OCI-LY7 (cell line): ENCODE results near the gene SERPINA5.

Experiments
- EZH2phosphoT487 ChIP-seq: fragments of 200-600 bp; sonication (generic); IDR thresholded peaks from 2 replicates; pipeline ENCODE4 v1.6.1; 2018; ENCODE audit warnings: low read depth, borderline replicate concordance, mild to moderate bottlenecking, mixed run types, antibody characterized with exemption, low read length, moderate library complexity, mixed read lengths
- TF ChIP-seq, protein P1 (sequence below): fragments of 200-600 bp; sonication (generic); conservative IDR thresholded peaks from 2 replicates; pipeline ENCODE4 v1.5.1; 2014; ENCODE audit warnings: mild to moderate bottlenecking, antibody characterized with exemption, low read length, moderate library complexity, mixed read lengths

DNA sequence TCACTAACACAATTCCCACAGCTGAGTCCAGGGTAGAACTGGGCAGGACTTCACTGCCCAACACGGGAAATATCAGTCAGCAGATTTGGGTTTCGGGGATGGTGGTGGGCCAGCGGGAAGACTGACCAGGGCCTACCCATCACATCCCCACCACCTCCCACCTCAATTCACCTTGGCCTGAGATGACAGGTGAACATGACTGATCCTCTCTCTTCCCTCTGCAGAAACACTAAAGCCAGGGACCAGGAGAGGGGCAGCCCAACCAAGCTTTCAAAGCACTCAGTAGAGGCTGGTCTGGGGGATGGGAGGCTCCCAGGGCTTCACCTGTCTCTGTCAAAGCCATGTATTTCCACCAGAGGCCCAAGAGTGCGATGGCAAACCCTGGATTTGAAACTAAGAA, 2.3 kb downstream of the SERPINA5 start:
- TF ChIP-seq, protein P1, sequence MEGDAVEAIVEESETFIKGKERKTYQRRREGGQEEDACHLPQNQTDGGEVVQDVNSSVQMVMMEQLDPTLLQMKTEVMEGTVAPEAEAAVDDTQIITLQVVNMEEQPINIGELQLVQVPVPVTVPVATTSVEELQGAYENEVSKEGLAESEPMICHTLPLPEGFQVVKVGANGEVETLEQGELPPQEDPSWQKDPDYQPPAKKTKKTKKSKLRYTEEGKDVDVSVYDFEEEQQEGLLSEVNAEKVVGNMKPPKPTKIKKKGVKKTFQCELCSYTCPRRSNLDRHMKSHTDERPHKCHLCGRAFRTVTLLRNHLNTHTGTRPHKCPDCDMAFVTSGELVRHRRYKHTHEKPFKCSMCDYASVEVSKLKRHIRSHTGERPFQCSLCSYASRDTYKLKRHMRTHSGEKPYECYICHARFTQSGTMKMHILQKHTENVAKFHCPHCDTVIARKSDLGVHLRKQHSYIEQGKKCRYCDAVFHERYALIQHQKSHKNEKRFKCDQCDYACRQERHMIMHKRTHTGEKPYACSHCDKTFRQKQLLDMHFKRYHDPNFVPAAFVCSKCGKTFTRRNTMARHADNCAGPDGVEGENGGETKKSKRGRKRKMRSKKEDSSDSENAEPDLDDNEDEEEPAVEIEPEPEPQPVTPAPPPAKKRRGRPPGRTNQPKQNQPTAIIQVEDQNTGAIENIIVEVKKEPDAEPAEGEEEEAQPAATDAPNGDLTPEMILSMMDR = no peak
- no peak for TF ChIP-seq EZH2phosphoT487
